Measurements from ENCODE around the gene IGSF9.

GRCh38 chr1:159897962-159898361 is 47.5 kb downstream of the IGSF9 start:
- TF ChIP-seq CTCF (IDR thresholded peaks at IDR 0.05; ENCODE audit: low read length) = no peak
- no peak for TF ChIP-seq EZH2 (optimal IDR thresholded peaks at IDR 0.05; ENCODE audit: low read depth, low read length)

Data from MM.1S (cell line).